ENCODE data around the gene LRRC56.
"Not testable (repeated sequence)": the region's sequence is repeated elsewhere in the genome, so short reads cannot be mapped to it uniquely, and the experiment has no call there.

LRRC56 gene

DNA sequence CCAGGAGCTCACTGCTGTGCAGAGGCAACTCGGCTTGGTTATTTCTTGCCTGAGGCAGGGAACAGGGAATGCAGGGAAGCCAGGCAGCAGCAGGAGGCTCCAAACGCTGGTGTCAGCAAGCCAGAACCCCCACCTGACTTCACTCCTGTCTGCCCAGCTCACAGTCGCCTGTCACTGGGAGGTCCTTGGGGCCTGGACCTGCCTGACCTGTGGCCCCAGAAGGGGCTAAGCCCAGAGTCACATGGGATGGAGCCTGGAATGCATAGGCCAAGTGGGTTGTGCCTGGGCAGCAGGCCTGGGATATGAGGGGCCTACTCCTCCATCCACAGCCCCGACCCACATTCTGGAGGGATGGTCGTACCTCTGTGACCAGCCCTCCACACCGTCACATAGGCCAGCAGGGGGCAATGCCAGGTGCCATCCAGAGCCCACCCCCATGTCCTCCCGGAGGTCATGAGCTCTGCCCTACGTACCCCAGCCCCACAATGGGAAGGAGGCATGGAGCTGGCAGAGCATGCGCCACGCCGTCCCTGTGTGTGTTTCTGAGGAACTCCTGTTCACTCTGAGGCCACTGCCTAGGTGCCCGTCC is 28.7 kb downstream of the LRRC56 start:
- H3K4me1 Mint-ChIP-seq, result peaks cover 6% of the 10 kb centered on the region
- peaks cover 8% of the 10 kb centered on the region for H3K36me3 Mint-ChIP-seq (ENCODE audit: insufficient read depth)
- H3K27ac Mint-ChIP-seq (ENCODE audit: low read depth), result no peak overlapping the region
- no peaks in the 10 kb centered on the region for H3K9me3 Mint-ChIP-seq
- ATAC-seq (replicated peaks; ENCODE audit: extremely low read depth, poor library complexity, severe bottlenecking) (no peak), DNase-seq (ENCODE audit: low spot score in 2 of 2) (no peak)
- H3K4me3 Mint-ChIP-seq, result no peak overlapping the region
- H3K27me3 Mint-ChIP-seq, result no peaks in the 10 kb centered on the region

DNA sequence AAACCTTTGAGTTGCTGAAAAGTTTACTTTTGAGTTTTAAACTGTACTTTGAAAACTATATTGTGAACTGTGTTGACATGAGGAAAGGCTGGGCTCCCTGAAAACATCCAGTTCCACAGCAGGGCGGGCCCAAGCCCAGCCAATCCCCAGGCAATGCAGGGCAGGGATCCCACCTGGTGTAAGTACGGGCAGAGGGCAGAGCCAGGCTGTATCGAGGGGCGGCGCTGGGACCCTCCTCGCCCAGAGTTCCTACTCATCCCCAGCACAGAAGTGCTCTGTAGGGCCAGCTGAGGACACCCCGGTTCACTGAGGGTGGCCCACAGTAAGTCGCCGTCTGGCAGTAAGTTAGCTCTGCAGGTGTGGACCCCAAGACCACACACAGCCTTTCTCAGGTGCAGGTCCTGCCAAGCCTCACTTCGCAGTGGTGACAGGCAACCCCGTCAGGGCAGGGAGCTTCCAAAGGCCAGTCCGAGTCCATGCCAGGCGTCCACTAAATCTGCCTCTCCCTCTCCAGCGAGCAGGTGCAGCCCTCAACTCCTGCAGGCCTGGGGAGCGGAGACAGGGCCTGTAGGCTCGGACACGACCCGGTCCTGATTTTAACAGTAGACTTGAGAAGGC is 29.8 kb downstream of the LRRC56 start:
- H3K27ac Mint-ChIP-seq (ENCODE audit: low read depth), result no peak overlapping the region
- H3K27me3 Mint-ChIP-seq, result no peaks in the 10 kb centered on the region
- H3K36me3 Mint-ChIP-seq (ENCODE audit: insufficient read depth), result peaks cover 7% of the 10 kb centered on the region
- DNase-seq (ENCODE audit: low spot score in 2 of 2) (no peak), ATAC-seq (replicated peaks; ENCODE audit: extremely low read depth, poor library complexity, severe bottlenecking) (no peak)
- H3K9me3 Mint-ChIP-seq, result no peaks in the 10 kb centered on the region
- H3K4me3 Mint-ChIP-seq, result peak overlapping the region; percentile 62
- H3K4me1 Mint-ChIP-seq, result no peaks in the 10 kb centered on the region

DNA sequence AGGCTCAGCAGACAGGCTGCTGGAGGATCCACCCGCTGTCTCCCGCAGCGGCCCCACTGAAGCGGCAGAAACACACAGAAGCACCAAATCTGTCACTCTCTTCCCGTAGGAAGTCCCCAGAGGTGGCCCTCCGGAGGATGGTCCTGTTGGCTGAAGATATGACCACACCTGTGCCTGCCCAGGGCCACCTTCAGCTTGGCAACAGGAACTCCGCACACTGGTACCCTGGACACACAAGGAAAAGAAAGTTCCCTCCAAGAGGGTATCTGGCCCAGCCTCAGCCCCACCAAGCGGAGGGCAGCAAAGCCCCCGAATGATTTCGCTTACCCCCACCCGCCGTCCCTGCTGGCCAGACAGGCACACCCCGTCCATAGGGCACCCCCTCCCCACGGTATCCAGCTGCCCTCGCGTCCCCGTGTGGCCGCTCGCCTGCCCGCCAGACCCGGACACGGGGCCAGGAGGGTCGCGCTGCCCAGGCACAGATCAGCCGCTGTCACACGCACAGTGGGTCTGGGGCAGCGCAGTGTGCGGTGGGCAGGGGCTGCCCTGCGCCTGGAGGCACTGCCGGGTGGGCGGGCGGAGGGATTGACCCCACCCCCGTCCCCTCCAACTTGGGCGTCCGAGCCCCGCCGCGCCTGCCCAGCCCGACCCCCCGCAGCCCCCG is 30.4 kb downstream of the LRRC56 start:
- Mint-ChIP-seq H3K36me3 (ENCODE audit: insufficient read depth) (peaks cover 7% of the 10 kb centered on the region), H3K9me3 (no peaks in the 10 kb centered on the region), H3K27me3 (no peaks in the 10 kb centered on the region), H3K4me3 (peak overlapping the region; percentile 62), H3K27ac (ENCODE audit: low read depth) (no peak overlapping the region), H3K4me1 (no peaks in the 10 kb centered on the region)
- DNase-seq (ENCODE audit: low spot score in 2 of 2) (no peak), ATAC-seq (replicated peaks; ENCODE audit: extremely low read depth, poor library complexity, severe bottlenecking) (no peak)

DNA sequence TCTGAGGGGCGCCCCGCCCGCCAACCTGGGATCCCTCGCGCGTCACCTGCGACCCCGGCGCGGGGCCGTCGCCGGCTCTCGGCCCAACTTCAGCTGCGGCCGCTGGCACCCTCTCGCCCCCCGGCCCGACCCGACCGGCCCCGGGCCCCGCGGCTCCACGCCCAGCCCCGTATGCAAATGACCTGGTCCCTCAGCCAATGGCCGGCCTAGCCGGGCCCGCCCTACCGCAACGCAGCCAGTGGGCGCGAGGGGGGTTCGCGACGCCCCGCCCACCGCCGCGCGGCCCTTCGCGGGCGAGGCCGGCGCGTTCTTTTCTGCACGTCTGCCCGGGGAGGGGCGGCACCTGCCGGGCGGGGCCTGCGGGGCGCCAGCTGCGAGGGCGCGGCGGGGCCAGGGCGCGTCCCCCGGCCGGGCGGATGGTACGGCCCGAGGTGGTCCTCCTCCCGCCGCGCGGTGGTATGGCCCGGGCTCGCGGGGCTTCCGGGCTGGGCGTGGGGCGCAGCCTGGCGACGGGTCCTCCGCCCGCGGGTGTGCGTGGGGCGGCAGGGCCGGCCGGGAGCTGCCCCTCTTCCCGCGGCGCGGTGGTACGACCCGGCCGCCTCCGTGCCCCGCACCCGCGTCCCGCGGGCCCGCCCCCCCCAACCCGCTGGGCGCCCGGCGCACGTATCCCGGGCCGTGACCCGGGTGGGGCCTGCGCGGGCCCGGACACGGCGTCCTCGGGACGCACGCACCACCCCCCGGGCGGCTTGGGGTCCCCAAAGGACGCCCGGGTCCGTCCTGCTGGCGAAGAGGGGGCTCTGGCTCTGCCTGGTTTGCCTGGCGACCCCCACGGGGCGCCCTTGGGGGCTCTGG is 31.2 kb downstream of the LRRC56 start:
- H3K4me1 Mint-ChIP-seq, result no peaks in the 10 kb centered on the region
- no peak overlapping the region for H3K27ac Mint-ChIP-seq (ENCODE audit: low read depth)
- peaks cover 7% of the 10 kb centered on the region for H3K36me3 Mint-ChIP-seq (ENCODE audit: insufficient read depth)
- H3K27me3 Mint-ChIP-seq, result no peaks in the 10 kb centered on the region
- ATAC-seq (replicated peaks; ENCODE audit: extremely low read depth, poor library complexity, severe bottlenecking) (peak; percentile 92), DNase-seq (ENCODE audit: low spot score in 2 of 2) (peak; percentile 83 to 91)
- H3K4me3 Mint-ChIP-seq, result peak overlapping the region; percentile 71
- H3K9me3 Mint-ChIP-seq, result no peaks in the 10 kb centered on the region

DNA sequence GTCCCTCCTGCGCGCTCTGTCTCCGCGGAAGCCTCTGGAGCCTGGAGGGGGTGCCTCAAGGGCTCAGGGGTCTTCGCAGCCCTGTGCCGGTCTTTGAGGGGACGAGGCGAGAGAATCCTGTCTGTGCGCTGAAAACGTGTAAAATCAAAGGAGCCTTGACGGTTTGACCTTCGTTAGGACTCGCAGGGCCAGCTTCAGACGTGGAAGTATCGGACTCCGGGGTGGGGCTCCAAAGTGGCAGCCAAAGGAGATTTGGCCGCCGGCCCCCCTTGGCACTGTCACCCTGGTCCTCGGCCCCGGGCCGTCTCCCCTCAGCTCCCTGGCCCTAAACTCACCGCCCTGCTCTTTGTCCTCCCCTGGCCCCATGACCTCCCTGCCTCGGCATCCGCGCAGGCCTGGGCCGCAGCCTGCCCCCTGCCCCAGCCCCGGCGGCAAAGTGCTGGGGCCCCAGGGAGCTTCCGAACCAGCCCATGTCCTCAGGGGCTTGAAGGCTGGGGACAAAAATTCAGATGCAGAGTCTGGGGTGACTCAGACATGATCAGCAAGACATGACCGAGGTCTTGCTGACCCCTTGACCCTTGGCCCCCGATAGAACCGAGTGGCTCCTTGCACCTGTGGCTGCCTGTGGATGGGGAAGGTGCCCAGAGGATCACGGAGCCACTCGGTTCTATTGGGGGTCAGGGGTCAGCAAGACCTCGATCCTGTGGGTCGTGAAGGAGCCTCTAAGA is 32.0 kb downstream of the LRRC56 start:
- H3K4me3 Mint-ChIP-seq, result peak overlapping the region; percentile 71
- DNase-seq (ENCODE audit: low spot score in 2 of 2), result no peak
- no peak for ATAC-seq (replicated peaks; ENCODE audit: extremely low read depth, poor library complexity, severe bottlenecking)
- H3K27me3 Mint-ChIP-seq, result no peaks in the 10 kb centered on the region
- H3K4me1 Mint-ChIP-seq, result no peaks in the 10 kb centered on the region
- no peaks in the 10 kb centered on the region for H3K9me3 Mint-ChIP-seq
- peaks cover 7% of the 10 kb centered on the region for H3K36me3 Mint-ChIP-seq (ENCODE audit: insufficient read depth)
- H3K27ac Mint-ChIP-seq (ENCODE audit: low read depth), result no peak overlapping the region

DNA sequence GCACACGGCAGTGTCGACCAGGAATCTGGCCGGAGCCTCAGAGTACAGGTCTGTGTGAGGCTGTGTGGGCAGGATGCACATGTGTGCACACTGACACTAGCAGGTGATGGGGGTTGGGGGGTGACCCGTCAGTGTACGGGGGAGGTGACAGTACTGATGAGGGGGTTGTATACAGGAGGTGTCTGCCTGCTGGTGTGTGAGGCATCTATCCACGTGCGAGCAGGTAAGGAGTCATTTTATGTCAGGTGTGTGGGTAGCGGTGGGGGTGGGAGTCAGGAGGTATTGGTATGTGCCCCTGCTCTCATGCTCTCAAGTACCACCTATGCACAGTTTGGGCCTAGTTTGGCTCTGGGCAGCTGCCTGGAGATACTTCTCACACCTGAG is 34.5 kb downstream of the LRRC56 start:
- Mint-ChIP-seq H3K4me3 (no peak overlapping the region), H3K9me3 (no peaks in the 10 kb centered on the region), H3K27me3 (no peaks in the 10 kb centered on the region), H3K36me3 (ENCODE audit: insufficient read depth) (peaks cover 14% of the 10 kb centered on the region), H3K27ac (ENCODE audit: low read depth) (no peak overlapping the region), H3K4me1 (peaks cover 8% of the 10 kb centered on the region)
- no peak for ATAC-seq (replicated peaks; ENCODE audit: extremely low read depth, poor library complexity, severe bottlenecking)
- DNase-seq (ENCODE audit: low spot score in 2 of 2), result no peak

DNA sequence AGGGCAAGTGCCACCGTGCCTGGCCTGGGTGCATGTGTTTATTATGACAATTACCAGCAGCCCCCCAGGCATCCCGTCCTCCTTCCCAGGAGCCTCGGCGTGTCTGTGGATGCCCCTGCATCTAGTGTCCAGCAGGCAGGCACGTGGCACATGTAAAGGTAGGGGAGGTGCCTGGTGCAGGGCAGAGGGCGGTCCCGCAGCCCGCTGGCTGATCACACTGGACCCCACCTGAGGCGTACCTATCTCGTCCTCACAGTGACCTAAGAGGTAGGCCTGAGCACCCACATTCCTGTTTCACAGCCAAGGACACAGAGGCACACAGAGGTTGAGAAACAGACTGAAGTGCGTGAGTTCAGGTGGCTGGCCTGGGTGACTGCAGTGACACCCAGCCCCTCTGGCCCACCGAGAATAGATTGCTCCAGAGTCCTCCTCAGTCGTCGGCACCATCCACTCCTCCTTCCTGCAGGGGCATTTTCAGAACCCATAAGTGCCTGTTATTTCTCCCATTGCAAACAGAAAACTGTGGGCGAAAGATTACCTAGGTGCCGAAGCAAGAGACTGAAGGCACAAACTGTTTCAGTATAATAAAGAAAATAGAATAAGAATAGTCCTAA is 35.9 kb downstream of the LRRC56 start:
- no peak for DNase-seq (ENCODE audit: low spot score in 2 of 2)
- Mint-ChIP-seq H3K4me1 (peaks cover 18% of the 10 kb centered on the region), H3K9me3 (no peaks in the 10 kb centered on the region), H3K4me3 (no peak overlapping the region), H3K27me3 (no peaks in the 10 kb centered on the region), H3K27ac (ENCODE audit: low read depth) (no peak overlapping the region), H3K36me3 (ENCODE audit: insufficient read depth) (peaks cover 11% of the 10 kb centered on the region)
- ATAC-seq (replicated peaks; ENCODE audit: extremely low read depth, poor library complexity, severe bottlenecking), result no peak

DNA sequence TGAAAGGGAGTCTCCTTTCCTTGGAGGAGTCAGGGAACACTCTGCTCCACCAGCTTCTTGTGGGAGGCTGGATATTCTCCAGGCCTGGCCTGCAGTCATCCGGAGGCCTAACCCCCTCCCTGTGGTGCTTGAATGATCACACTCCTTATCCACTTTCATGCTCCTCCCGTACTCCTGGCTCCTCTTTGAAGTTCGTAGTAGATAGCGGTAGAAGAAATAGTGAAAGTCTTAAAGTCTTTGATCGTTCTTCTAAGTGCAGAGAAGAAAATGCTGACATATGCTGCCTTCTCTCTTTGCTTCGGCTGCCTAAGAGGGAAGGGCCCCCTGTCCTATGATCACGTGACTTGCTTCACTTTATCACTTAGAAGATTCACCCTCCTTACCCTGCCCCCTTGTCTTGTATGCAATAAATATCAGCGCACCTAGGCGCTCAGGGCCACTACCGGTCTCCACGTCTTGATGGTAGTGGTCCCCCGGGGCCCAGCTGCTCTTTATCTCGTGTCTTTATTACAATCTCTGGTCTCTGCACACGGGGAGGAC is 36.8 kb downstream of the LRRC56 start:
- H3K27ac Mint-ChIP-seq (ENCODE audit: low read depth); H3K27me3 Mint-ChIP-seq; ATAC-seq (replicated peaks; ENCODE audit: extremely low read depth, poor library complexity, severe bottlenecking); H3K9me3 Mint-ChIP-seq; DNase-seq (ENCODE audit: low spot score in 2 of 2); H3K4me3 Mint-ChIP-seq: not testable (repeated sequence)
- peaks cover 25% of the 10 kb centered on the region for H3K4me1 Mint-ChIP-seq
- peaks cover 11% of the 10 kb centered on the region for H3K36me3 Mint-ChIP-seq (ENCODE audit: insufficient read depth)

DNA sequence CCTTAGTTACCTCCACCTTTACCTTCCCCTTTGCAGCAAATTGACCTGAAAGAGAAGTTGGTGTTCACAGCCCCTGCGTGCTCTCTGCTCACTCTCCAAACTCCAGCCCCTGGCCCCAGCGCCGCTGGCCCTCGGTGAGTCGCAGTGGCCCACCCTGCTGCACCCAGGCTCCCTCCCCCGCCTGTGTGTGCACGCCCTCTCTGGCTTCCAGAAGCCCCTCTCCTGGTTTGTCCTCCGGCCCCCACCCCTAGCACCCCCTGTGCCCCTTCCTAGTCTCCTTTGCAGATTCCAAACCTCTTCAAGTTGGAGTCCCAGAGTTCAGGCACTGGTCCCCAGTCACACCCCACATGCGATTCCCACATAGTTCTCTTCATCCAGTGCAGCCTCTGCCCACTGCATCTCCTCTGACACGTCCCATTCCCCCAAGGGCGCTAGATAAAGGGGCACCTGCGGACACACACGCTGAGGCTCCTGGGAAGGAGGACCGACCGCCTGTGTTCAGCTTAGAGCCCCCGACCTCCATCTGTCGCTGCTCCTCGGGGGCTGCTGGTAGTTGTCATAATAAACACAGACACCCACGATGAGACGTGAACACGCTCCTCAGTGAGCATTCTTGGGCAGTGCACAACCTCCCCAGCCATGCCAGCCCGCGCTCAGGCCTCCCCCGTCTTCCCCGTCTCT is 37.4 kb downstream of the LRRC56 start:
- ATAC-seq (replicated peaks; ENCODE audit: extremely low read depth, poor library complexity, severe bottlenecking) (no peak), DNase-seq (ENCODE audit: low spot score in 2 of 2) (no peak)
- Mint-ChIP-seq H3K36me3 (ENCODE audit: insufficient read depth) (peaks cover 10% of the 10 kb centered on the region), H3K27ac (ENCODE audit: low read depth) (no peak overlapping the region), H3K4me1 (peaks cover 32% of the 10 kb centered on the region), H3K4me3 (peak overlapping the region; percentile 93), H3K9me3 (no peaks in the 10 kb centered on the region), H3K27me3 (no peaks in the 10 kb centered on the region)

DNA sequence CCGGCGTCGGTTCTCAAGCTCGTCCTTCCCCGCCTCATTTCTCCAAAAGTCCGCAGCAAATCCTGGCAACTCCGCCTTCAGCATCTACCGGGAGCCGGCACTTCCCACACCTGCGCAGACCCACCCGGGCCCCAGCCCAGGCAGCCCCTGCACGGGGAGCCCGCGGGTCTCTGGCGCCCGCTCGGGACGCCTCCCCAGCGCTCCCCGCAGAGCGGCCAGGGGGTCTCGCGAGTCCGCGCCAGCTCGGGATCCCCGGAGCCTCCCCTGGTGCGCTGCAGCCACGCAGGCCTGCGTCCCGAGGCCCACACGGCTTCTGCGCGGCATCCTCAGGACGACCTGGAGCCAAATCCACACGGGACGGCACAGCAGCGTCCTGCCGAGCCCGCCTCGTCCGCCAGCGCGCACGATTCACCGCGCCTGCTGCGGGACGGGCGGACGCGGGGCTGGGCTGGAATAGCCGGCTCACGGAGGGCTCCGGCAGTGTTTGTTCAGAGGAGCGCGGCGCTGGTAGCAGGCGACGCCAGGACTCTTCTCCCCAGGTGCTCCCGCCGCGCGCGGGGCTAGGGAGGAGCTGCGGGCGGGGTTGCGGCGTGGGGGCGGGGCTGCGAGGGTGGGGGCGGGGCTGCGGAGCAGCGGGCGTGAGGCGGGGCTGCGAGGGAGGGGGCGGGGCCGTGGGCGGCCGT is 38.1 kb downstream of the LRRC56 start:
- Mint-ChIP-seq H3K9me3 (no peaks in the 10 kb centered on the region), H3K4me1 (peaks cover 39% of the 10 kb centered on the region), H3K4me3 (peak overlapping the region; percentile 93), H3K27ac (ENCODE audit: low read depth) (peak overlapping the region; percentile 94), H3K36me3 (ENCODE audit: insufficient read depth) (peaks cover 7% of the 10 kb centered on the region), H3K27me3 (no peaks in the 10 kb centered on the region)
- ATAC-seq (replicated peaks; ENCODE audit: extremely low read depth, poor library complexity, severe bottlenecking) (peak; percentile 34), DNase-seq (ENCODE audit: low spot score in 2 of 2) (peak in 1 of 2 donors; percentile 51)

Data from central memory CD8-positive, alpha-beta T cell (primary cell).